Transverse colon (tissue), 4 donors: Measurements from ENCODE around the gene RAX. TPM values are rescaled to one million over a fixed set of nuclear protein-coding genes. Genes with fewer than 3 reads are reported as not detected.

Source experiments
- DNase-seq: peaks from one replicate; pipeline ENCODE4 v3.0.0-alpha.2; 2019
- H3K27ac ChIP-seq, 4 donors: fragments of 200-600 bp; sonication (generic); 2 replicates each; pipeline ENCODE4 v1.5.1; 2016 to 2018; ENCODE audit warnings: inconsistent platforms in 4 of 4
- H3K27me3 ChIP-seq: fragments of 200-600 bp; sonication (generic); 2 replicates; pipeline ENCODE4 v1.5.1; 2017; ENCODE audit warnings: inconsistent platforms
- H3K36me3 ChIP-seq, 4 donors: fragments of 200-600 bp; sonication (generic); 2 replicates each; pipeline ENCODE4 v1.5.1; 2017 to 2019; ENCODE audit warnings: inconsistent platforms in 4 of 4
- H3K4me1 ChIP-seq, 4 donors: fragments of 200-600 bp; sonication (generic); 2 replicates each; pipeline ENCODE4 v1.5.1; 2017 to 2020; ENCODE audit warnings: inconsistent platforms in 4 of 4
- H3K4me3 ChIP-seq, 4 donors: fragments of 200-600 bp; sonication (generic); 1 replicate in 1 of 4; 2 replicates in 3 of 4; pipeline versions ENCODE4 v1.5.1 to v1.6.1; 2017 to 2019; ENCODE audit warnings: inconsistent platforms in 4 of 4
- H3K9me3 ChIP-seq, 2 donors: fragments of 200-600 bp; sonication (generic); 2 replicates each; pipeline ENCODE4 v1.5.1; 2017 to 2019; ENCODE audit warnings: inconsistent platforms in 2 of 2
- CTCF ChIP-seq, 5 experiments: fragments of 200-600 bp in 3 of 5; fragments of 450-650 bp in 2 of 5; sonication (generic) in 3 of 5; IDR thresholded peaks; 1 replicate in 2 of 5; 2 replicates in 3 of 5; pipeline ENCODE4 v1.5.1; 2016 to 2017; ENCODE audit warnings: antibody characterized with exemption in 5 of 5, inconsistent platforms in 3 of 5, mild to moderate bottlenecking in 2 of 5, moderate library complexity in 1 of 5
- EP300 ChIP-seq: sonication (generic); formaldehyde crosslinking; IDR thresholded peaks from one replicate; pipeline ENCODE4 v1.6.1; 2017; ENCODE audit warnings: antibody characterized with exemption, low read depth
- POLR2A ChIP-seq: fragments of 450-650 bp; IDR thresholded peaks from one replicate; pipeline ENCODE4 v1.6.1; 2016; ENCODE audit warnings: antibody characterized with exemption, mild to moderate bottlenecking, moderate library complexity
- POLR2AphosphoS5 ChIP-seq, 3 donors: sonication (generic); formaldehyde crosslinking; IDR thresholded peaks; one replicate each; pipeline ENCODE4 v1.6.1; 2016; ENCODE audit warnings: antibody characterized with exemption in 3 of 3
- WGBS, 2 donors: methylation state at CpG; one replicate each; pipeline ENCODE4 v1.1.5; 2018; ENCODE audit warnings: low coverage in 1 of 2; 5-methylcytosine and 5-hydroxymethylcytosine counted together
- in situ Hi-C, 4 donors: fragments of 200-750 bp; cut with MboI; loops; one replicate each; pipeline versions ENCODE4 v1.15.0 to v1.15.1; 2017; ENCODE audit warnings: low sequenced_read_pairs in 3 of 4, low pct_ligation_motif_present in 1 of 4, low pct_unique_long_range_greater_than_20kb in 1 of 4
- intact Hi-C: fragments of 100-400 bp; cut with DNase I; formaldehyde crosslinking; loops from one replicate; pipeline ENCODE4 v1.15.1; 2023; ENCODE audit warnings: low total_unique reads
- total RNA-seq, 4 donors: library from RNA; depleted of rRNA; stranded (reverse); fragments of >200 nt; gene quantifications; one replicate each; pipeline ENCODE4 v1.1.0, GENCODE V29; 2016

RAX gene
- total RNA-seq, 4 donors from 2014 or later: not detected

DNA sequence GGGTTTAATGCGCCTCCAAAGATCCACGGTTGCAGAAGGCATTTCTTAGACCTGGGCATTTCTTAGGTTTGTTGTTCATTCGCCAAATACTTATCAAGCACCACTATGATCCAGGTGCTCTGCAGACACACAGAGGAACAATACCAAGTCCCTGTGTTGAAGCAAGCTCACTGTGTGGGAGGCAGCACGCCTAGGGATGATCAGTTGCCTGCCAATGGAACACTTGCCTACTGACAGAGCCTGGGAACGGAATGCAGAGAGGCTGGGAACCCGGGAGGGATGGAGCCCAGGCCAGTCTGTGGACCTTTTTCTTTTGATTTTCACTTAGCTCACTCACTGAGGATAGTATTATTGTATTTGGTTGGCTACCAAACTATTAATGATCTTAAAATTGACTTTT lies 55.2 kb downstream of the RAX start:
- Histone ChIP-seq H3K27ac (no peak overlapping the region), H3K36me3 (no peaks in the 10 kb centered on the region), H3K27me3 (peaks cover 50% of the 10 kb centered on the region), H3K4me1 (peaks cover 0 to 8% (median 0%) of the 10 kb centered on the region in 4 donors), H3K4me3 (no peak overlapping the region), H3K9me3 (no peaks in the 10 kb centered on the region)
- TF ChIP-seq POLR2A (no peak), EP300 (no peak), POLR2AphosphoS5 (IDR thresholded peaks at IDR 0.05) (no peak), CTCF (IDR thresholded peaks at IDR 0.05) (no peak)
- in situ Hi-C loops: no loop called here
- no peak for DNase-seq
- WGBS, 2 donors: 77 to 87% methylated on average over 5 to 6 of the region's 6 CpGs
- intact Hi-C loops: no loop called here

Other genes starting within 250 kb of the RAX start
- gene SEC11C, start 133.6 kb downstream of the RAX start, total RNA-seq: 10 to 100 TPM in 3 of 4 donors, 1 to 10 TPM in 1; 8.2 to 39.7 (median 22.1) TPM
- not detected for gene GRP, start 53.3 kb downstream of the RAX start, total RNA-seq
- gene CPLX4, start 45.2 kb upstream of the RAX start, total RNA-seq: not detected
- gene LMAN1, start 85.8 kb upstream of the RAX start, total RNA-seq: 10 to 100 TPM; 27.1 to 80.8 (median 49.0) TPM